ENCODE results near the gene PRPF6. TPM values are rescaled to one million over a fixed set of nuclear protein-coding genes. Genes with fewer than 3 reads are reported as not detected.

The PRPF6 gene
- total RNA-seq, 2 experiments from 2014 or later: 45.1 to 73.7 TPM

GRCh38 chr20:63980317-63980805, 571 bp upstream of the PRPF6 start:
- Histone ChIP-seq H3K36me3 (ENCODE audit: insufficient read depth, low read length) (peaks cover 30% of the 10 kb centered on the region), H4K20me1 (ENCODE audit: insufficient read depth, low read length) (no peaks in the 10 kb centered on the region), H3K4me3 (ENCODE audit: low read depth, low read length, poor library complexity, severe bottlenecking) (peak overlapping the region; percentile 82), H3K4me2 (ENCODE audit: low read length) (peak overlapping the region; percentile 82), H3K9me2 (ENCODE audit: insufficient read depth, low read length) (no peaks in the 10 kb centered on the region), H3K4me1 (ENCODE audit: insufficient read depth, low read length, poor library complexity, severe bottlenecking) (peaks cover 35% of the 10 kb centered on the region), H3K79me2 (ENCODE audit: insufficient read depth, low read depth, low read length) (peaks cover 14% of the 10 kb centered on the region), H3K27ac (ENCODE audit: low read depth, low read length, poor library complexity, severe bottlenecking) (peak overlapping the region; percentile 89), H2AFZ (ENCODE audit: low read length) (peak overlapping the region; percentile 43; the same call in 1 of the 2 replicates), H3K9me3 (ENCODE audit: low read length) (no peaks in the 10 kb centered on the region)
- no peak for DNase-seq (ENCODE audit: low spot score)
- CTCF ChIA-PET (ENCODE audit: unreplicated experiment): interaction anchor here (0.7 to 1.2 kb wide), 4 partner anchors 58 to 140 kb away, joined by 3 to 4 read pairs (median 3); no protein-coding TSS in a partner anchor
- no TSS peak for BruUV-seq (replicated peaks)
- TF ChIP-seq EZH2phosphoT487 (IDR thresholded peaks at IDR 0.05; ENCODE audit: borderline replicate concordance, low read depth, low read length) (no peak), CTCF (conservative IDR thresholded peaks at IDR 0.05; ENCODE audit: low read length) (no peak)
- intact Hi-C loops (cut with micrococcal nuclease; ENCODE audit: unreplicated experiment): loop anchor here (1.0 to 5.0 kb wide), 2 partner anchors 97 to 140 kb away; partner anchors contain the start of gene RGS19
- POLR2A ChIA-PET: interaction anchor here (0.6 to 1.3 kb wide), 3 partner anchors 23 to 85 kb away, joined by 3 to 4 read pairs (median 3); no protein-coding TSS in a partner anchor

- DNase-seq (ENCODE audit: low spot score): no peak
- peaks cover 14% of the 10 kb centered on the region for H3K79me2 ChIP-seq (ENCODE audit: insufficient read depth, low read depth, low read length)
- CTCF ChIA-PET (ENCODE audit: unreplicated experiment): interaction anchor here (0.6 kb wide), 1 partner anchor 91 kb away, joined by 3 read pairs; no protein-coding TSS in a partner anchor
- no peaks in the 10 kb centered on the region for H3K9me3 ChIP-seq (ENCODE audit: low read length)
- no TSS peak for BruUV-seq (replicated peaks)
- intact Hi-C loops (cut with micrococcal nuclease; ENCODE audit: unreplicated experiment): loop anchor here (5.0 kb wide), 1 partner anchor 94 kb away; the partner anchor contains the start of gene RGS19
- H3K4me1 ChIP-seq (ENCODE audit: insufficient read depth, low read length, poor library complexity, severe bottlenecking): peaks cover 28% of the 10 kb centered on the region
- H3K4me2 ChIP-seq (ENCODE audit: low read length): no peak overlapping the region
- H3K9me2 ChIP-seq (ENCODE audit: insufficient read depth, low read length): no peaks in the 10 kb centered on the region
- no peaks in the 10 kb centered on the region for H4K20me1 ChIP-seq (ENCODE audit: insufficient read depth, low read length)
- no peak overlapping the region for H3K4me3 ChIP-seq (ENCODE audit: low read depth, low read length, poor library complexity, severe bottlenecking)
- H3K36me3 ChIP-seq (ENCODE audit: insufficient read depth, low read length): peaks cover 52% of the 10 kb centered on the region
- POLR2A ChIA-PET: no interaction called here
- H3K27ac ChIP-seq (ENCODE audit: low read depth, low read length, poor library complexity, severe bottlenecking): no peak overlapping the region
- no peak overlapping the region for H2AFZ ChIP-seq (ENCODE audit: low read length)
- TF ChIP-seq CTCF (conservative IDR thresholded peaks at IDR 0.05; ENCODE audit: low read length) (no peak), EZH2phosphoT487 (IDR thresholded peaks at IDR 0.05; ENCODE audit: borderline replicate concordance, low read depth, low read length) (no peak)
These were observed 2.0 kb downstream of the PRPF6 start for GRCh38 chr20:63982937-63983336.

GRCh38 chr20:64000906-64001305, 20.0 kb downstream of the PRPF6 start:
- ChIA-PET CTCF (ENCODE audit: unreplicated experiment) (no interaction called here), POLR2A (interaction anchor here (0.7 kb wide), 1 partner anchor 47 kb away, joined by 3 read pairs; no protein-coding TSS in a partner anchor)
- peaks cover 86% of the 10 kb centered on the region for H3K36me3 ChIP-seq (ENCODE audit: insufficient read depth, low read length)
- no peak for DNase-seq (ENCODE audit: low spot score)
- no TSS peak for BruUV-seq (replicated peaks)
- H3K27ac ChIP-seq (ENCODE audit: low read depth, low read length, poor library complexity, severe bottlenecking): no peak overlapping the region
- intact Hi-C loops (cut with micrococcal nuclease; ENCODE audit: unreplicated experiment): no loop called here
- no peak overlapping the region for H3K4me3 ChIP-seq (ENCODE audit: low read depth, low read length, poor library complexity, severe bottlenecking)
- H3K4me2 ChIP-seq (ENCODE audit: low read length): no peak overlapping the region
- H4K20me1 ChIP-seq (ENCODE audit: insufficient read depth, low read length): no peaks in the 10 kb centered on the region
- no peaks in the 10 kb centered on the region for H3K9me3 ChIP-seq (ENCODE audit: low read length)
- H2AFZ ChIP-seq (ENCODE audit: low read length): no peak overlapping the region
- no peak for TF ChIP-seq EZH2phosphoT487 (IDR thresholded peaks at IDR 0.05; ENCODE audit: borderline replicate concordance, low read depth, low read length)
- no peak for TF ChIP-seq CTCF (conservative IDR thresholded peaks at IDR 0.05; ENCODE audit: low read length)
- H3K79me2 ChIP-seq (ENCODE audit: insufficient read depth, low read depth, low read length): no peaks in the 10 kb centered on the region
- no peaks in the 10 kb centered on the region for H3K9me2 ChIP-seq (ENCODE audit: insufficient read depth, low read length)
- no peaks in the 10 kb centered on the region for H3K4me1 ChIP-seq (ENCODE audit: insufficient read depth, low read length, poor library complexity, severe bottlenecking)
